Measurements from ENCODE around the gene KRTAP10-3.
"Not testable (repeated sequence)": the region's sequence is repeated elsewhere in the genome, so short reads cannot be mapped to it uniquely, and the experiment has no call there.

The KRTAP10-3 gene

DNA sequence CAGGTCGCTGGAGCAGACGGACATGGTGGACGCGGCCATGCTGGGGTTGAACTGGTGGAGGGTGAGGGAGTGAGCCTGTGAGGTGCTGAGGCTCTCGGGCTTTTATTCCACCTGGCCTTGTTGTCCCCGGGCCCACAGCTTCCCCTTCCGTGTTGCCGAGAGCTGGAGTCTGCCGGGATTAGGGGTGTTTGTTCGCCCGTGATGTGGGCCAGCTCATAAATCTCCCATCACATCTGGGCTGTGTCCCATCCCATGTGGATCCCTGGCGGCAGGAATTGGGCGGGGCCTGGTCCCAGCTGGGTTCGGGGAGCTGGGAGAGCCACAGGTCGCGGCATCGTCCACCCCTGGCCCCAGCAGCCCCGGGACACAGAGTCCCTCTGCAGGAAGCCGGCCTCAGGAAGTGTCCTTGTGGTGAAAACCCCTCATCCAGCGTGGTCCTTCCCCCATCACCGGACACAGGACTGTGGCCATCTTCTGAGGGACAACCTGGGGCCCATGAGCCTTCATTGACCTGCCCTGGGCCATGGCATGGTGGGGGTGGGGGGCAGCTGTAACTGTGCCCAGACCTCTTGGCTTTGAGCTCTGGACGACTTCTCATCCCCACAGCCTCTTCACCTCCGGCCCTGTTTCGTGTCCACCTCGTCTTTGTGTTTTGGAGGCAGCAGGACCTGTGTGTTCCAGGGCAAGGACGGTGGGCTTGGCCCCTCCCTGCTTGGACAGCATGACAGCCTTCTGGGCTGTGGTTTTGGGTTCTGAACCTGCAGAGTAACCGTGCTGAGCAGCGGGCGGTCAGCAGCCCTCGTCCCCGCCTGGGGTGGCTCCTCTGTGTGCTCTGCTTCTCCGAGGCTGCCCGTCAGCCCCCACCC is 34.1 kb upstream of the KRTAP10-3 start, which contains the start of gene KRTAP10-6:
KRTAP10-6 (minus strand) TSS at position 60 of the 866 bp plus-strand sequence; CDS start at position 39, 21 bp downstream.
- H3K27ac ChIP-seq, result no peak within 1 kb of the TSS
- POLR2A ChIA-PET (ENCODE audit: low non-redundant PET), result interaction anchor here (0.7 kb wide), 1 partner anchor 109 kb away, joined by 3 read pairs; no protein-coding TSS in a partner anchor
- TF ChIP-seq, protein P1, sequence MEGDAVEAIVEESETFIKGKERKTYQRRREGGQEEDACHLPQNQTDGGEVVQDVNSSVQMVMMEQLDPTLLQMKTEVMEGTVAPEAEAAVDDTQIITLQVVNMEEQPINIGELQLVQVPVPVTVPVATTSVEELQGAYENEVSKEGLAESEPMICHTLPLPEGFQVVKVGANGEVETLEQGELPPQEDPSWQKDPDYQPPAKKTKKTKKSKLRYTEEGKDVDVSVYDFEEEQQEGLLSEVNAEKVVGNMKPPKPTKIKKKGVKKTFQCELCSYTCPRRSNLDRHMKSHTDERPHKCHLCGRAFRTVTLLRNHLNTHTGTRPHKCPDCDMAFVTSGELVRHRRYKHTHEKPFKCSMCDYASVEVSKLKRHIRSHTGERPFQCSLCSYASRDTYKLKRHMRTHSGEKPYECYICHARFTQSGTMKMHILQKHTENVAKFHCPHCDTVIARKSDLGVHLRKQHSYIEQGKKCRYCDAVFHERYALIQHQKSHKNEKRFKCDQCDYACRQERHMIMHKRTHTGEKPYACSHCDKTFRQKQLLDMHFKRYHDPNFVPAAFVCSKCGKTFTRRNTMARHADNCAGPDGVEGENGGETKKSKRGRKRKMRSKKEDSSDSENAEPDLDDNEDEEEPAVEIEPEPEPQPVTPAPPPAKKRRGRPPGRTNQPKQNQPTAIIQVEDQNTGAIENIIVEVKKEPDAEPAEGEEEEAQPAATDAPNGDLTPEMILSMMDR (conservative IDR thresholded peaks at IDR 0.05; ENCODE audit: low read depth), result no peak
- CTCF ChIA-PET, result no interaction called here
- no peak for DNase-seq (ENCODE audit: low spot score)

DNA sequence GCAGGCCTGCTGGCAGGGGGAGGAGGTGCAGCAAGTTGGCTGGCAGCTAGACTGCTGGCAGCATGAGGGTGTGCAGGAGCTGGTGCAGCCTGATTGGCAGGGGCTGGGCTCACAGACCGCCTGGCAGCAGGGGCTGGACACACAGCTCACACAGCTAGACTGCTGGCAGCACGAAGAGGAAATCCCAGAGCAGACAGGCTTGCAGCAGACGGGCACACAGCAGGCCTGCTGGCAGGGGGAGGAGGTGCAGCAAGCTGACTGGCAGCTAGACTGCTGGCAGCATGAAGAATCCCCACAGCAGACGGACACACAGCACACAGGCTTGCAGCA is 33.2 kb upstream of the KRTAP10-3 start:
- DNase-seq (ENCODE audit: low spot score); H3K27ac ChIP-seq; POLR2A ChIA-PET (ENCODE audit: low non-redundant PET): not testable (repeated sequence)
- CTCF ChIA-PET, result interaction anchor here (0.6 kb wide), 1 partner anchor 10 kb away, joined by 3 read pairs; no protein-coding TSS in a partner anchor

DNA sequence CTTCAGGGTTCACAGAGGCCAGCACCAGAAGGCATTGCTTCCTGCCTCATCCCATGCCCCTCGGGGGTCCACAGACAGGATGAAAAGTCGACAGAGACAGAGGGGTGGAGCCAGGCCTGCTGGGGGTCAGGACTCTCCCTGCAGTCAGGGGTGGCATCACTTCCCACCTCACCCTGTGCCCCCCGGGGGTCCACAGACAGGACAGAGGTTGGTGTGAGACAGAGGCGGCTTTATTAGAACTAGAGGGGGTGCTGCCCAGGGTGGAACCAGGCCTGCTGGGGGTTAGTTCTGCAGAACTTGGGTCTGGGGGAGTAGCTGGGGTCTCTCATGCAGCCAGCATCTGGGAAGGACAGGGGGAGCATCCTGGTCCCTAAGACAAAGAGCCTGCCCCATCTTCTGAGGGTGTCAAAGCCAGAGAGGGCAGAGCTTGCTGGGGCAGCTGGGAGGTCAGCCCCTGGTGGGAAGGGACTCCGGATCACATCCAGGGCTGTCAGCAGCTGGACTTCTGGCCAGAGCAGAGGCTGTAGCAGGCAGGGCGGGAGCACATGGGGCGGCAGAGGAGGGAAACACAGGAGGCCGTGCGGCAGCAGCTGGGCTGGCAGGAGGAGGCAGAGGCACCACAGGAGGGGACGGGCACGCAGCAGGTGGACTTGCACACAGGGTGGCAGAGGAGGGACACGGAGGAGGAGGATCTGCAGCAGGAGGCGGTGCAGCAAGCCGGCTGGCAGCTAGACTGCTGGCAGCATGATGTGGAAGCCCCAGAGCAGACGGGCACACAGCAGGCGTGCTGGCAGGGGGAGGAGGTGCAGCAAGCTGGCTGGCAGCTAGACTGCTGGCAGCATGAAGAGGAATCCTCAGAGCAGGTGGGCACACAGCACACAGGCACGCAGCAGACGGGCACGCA is 32.6 kb upstream of the KRTAP10-3 start:
- POLR2A ChIA-PET (ENCODE audit: low non-redundant PET); DNase-seq (ENCODE audit: low spot score); H3K27ac ChIP-seq: not testable (repeated sequence)
- CTCF ChIA-PET, result interaction anchor here (0.6 kb wide), 2 partner anchors 10 to 146 kb away, joined by 3 read pairs; no protein-coding TSS in a partner anchor

DNA sequence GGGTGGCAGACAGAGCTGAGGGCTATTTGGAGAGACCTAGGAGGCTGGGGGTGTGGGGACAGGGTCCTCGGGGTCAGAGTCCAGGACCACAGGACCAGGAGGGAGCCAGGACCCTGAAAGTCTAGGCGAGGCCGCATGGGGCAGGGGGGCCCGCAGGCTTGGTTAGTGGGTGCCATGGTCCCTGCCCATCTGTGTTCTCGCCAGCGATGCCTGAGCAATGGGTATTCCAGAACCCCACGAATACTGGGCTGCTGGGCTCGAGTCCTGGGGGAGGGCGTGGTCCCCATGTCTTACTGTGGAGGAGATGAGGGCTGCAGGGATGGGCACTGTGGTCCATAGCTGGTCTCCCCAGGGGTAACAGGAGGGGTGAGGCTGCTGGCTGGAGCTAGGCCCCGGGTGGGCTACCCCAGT is 31.7 kb upstream of the KRTAP10-3 start:
- POLR2A ChIA-PET (ENCODE audit: low non-redundant PET), result no interaction called here
- CTCF ChIA-PET, result no interaction called here
- DNase-seq (ENCODE audit: low spot score), result no peak
- TF ChIP-seq, protein P1 (conservative IDR thresholded peaks at IDR 0.05; ENCODE audit: low read depth), result no peak
- no peak overlapping the region for H3K27ac ChIP-seq

DNA sequence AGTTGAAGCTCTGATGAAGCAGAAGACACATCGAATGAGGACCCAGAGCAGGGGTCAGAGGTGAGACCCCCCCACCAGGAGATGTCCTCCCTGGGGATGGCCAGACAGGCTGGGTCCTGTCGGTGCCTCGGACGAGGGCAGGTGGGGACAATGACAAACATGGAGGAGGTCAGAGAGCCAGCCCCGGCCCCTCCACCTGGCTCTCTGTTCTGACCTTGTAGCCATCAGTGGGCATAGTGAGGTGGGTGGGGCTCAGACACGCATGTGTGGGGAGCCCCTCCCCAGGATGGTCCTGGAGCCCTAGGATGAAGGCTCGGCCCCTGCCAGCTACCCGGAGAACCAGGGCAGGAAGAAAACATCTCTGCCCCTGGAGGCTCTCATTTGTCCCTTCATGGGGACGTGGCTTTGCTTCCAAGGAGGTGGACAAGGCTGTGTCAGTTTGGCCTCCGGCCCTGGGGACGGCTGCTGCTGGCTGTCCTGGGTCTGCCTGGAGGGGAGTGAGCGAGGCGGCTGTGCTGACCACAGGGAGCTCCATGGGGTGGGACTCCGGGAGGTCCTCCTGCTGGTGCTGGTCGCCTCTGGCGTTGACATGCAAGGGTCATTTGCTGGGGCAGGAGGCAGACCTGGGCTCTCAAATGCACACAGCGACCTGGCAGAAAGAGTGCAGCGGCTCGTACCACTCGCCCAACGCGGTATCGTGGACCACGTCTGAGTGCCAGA is 31.2 kb upstream of the KRTAP10-3 start:
- no peak for DNase-seq (ENCODE audit: low spot score)
- CTCF ChIA-PET, result no interaction called here
- H3K27ac ChIP-seq, result no peak overlapping the region
- TF ChIP-seq, protein P1 (conservative IDR thresholded peaks at IDR 0.05; ENCODE audit: low read depth), result no peak
- POLR2A ChIA-PET (ENCODE audit: low non-redundant PET), result no interaction called here

DNA sequence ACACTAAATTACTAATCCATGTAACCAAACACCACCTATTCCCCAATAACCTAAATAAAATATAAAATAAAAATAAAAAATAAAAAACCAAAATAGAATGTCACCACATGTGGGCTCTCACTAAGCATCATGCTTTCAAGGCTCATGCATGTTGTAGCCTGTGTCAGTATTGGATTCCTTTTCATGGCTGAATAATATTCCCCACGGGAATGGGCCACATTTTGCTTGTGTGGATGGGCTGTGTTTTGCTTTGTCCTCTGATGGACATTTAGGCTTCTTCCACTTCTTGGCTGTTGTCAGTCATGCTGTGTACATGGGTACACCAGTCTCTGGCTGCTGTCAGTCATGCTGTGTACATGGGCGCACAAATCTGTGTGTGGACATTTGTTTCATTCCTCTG is 30.5 kb upstream of the KRTAP10-3 start:
- TF ChIP-seq, protein P1 (conservative IDR thresholded peaks at IDR 0.05; ENCODE audit: low read depth), result no peak
- ChIA-PET CTCF (no interaction called here), POLR2A (ENCODE audit: low non-redundant PET) (no interaction called here)
- DNase-seq (ENCODE audit: low spot score), result no peak
- no peak overlapping the region for H3K27ac ChIP-seq

DNA sequence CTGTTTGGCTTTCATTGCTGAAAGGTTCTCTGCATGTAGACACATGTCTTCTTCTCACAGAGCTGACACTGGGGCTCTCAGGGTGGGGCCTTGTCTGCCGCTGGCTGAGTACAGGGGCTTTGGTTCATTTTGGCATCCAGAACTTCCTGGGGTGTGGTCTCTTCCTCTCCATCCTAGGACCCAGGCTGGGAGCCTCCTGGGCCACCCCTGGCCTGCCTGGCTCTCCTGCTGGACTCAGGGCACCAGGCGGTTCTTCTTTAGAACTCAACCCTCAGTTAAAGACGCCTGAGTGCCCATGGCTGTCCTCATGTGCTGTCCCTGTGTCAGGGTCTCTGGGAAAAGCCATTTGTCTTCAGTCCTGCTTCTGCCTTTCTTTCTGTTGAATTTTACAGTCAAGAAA is 27.3 kb upstream of the KRTAP10-3 start:
- H3K27ac ChIP-seq, result no peak overlapping the region
- ChIA-PET CTCF (no interaction called here), POLR2A (ENCODE audit: low non-redundant PET) (no interaction called here)
- no peak for DNase-seq (ENCODE audit: low spot score)
- TF ChIP-seq, protein P1 (conservative IDR thresholded peaks at IDR 0.05; ENCODE audit: low read depth), result no peak

Measured in RWPE1 (cell line).